GM12891 (cell line): ENCODE measurements around the gene MMEL1.

Experiments used
- POLR2A ChIP-seq: IDR thresholded peaks from 2 replicates; pipeline ENCODE4 v1.6.1; 2011; ENCODE audit warnings: low read depth, low read length, control low read depth
- TAF1 ChIP-seq: IDR thresholded peaks from 2 replicates; pipeline ENCODE4 v1.6.1; 2011; ENCODE audit warnings: low read depth, low read length, control low read depth

- TF ChIP-seq TAF1 = no peak
- no peak for TF ChIP-seq POLR2A
Measured at GRCh38 chr1:2629627-2630497, 3.0 kb downstream of the MMEL1 start.
